Stimulated activated CD4-positive, alpha-beta T cell treated with anti-CD3 and anti-CD28 coated beads, Interleukin-4, amount 100 ng/mL, for 48 hours (primary cell): ENCODE data around the gene KATNBL1.
"Not testable (repeated sequence)": the region's sequence is repeated elsewhere in the genome, so short reads cannot be mapped to it uniquely, and the experiment has no call there.

Experiments
- DNase-seq, 2 donors: peaks; one replicate each; pipeline ENCODE4 v3.0.0-alpha.2; 2020; ENCODE audit warnings: low read depth in 2 of 2

The KATNBL1 gene

DNA sequence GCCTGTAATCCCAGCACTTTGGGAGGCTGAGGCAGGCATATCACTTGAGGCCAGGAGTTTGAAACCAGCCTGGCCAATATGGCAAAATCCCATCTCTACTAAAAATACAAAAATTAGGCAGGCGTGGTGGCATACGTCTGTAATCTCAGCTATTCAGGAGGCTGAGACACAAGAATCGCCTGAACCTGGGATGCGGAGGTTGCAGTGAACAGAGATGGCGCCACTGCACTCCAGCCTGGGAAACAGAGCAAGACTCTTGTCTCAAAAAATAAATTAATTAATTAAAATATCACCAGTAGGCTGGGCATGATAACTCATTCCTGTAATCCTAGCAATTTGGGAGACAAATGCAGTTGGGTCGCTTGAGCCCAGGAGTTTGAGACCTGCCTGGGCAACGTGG lies 16.6 kb downstream of the KATNBL1 start:
- not testable (repeated sequence) for DNase-seq

DNA sequence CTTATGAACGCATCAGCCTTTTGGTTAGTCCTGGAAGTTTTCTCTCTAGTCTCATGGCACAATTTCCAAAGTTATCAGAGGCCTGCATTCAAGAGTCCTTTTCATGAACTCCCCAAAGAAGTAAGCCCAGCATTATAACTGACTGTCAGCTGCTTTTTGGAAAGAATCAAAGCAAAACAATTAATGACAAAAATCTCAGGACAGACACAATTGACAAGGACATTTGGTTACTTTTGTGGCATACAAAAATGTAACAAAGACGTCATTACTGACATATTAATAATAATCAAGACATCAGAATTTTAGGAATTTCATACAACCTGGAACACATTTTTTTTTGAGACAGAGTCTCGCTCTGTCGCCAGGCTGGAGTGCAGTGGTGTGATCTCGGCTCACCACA lies 21.2 kb downstream of the KATNBL1 start:
- no peak for DNase-seq

DNA sequence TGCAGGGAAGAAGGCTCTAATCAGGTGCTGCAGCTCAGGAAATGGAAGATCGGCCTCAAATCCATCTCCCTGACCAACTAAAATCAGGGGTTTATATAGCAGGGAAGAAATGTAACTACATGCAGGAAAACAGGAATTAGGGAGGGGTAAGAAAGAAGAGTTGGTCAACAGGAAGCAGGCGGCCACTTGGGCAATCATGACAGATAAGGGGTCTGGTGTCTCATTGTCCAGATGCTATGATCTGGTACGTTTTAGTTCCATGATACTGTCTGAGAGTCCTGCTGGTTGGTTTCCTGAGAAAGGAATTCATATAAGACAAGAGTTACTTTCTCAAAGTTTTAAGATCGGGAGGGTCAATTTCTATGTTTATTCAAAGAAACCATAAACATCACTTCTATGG lies 24.2 kb downstream of the KATNBL1 start:
- no peak for DNase-seq

DNA sequence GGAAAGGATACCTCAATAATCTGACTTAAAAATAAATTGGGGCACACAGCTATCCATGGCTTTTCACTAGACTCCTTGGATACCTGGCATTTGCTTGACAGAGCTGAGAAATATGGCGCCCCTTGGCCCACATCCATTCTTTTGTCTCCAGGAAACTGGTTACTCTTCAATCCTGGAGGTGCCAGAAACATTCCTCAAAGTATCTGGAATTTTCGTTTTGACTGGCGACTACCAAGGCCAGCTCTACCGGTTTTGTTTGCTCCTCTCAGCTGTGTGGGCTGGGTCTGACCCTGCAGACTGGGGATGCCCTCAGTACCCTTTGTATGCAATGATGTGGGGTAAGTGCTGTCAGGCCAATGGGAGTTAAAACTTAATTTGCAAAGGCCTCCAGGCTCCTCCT lies 27.0 kb downstream of the KATNBL1 start:
- DNase-seq: no peak

DNA sequence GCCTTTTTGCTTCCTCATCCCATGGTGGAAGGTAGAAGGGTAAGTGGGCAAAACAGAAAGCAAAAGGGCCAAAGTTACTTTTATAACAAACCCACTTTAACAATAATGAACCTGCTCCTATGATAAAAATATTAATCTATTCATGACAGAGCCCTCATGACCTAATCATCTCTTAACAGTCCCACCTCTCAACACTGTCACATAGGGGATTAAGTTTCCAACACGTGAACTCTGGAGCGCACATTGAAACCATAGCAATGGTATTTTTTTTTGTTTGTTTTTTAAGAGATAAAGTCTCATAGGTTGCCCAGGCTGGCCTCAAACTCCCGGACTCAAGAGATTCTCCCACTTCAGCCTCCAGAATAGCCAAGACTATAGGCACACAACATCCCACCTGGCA lies 30.7 kb downstream of the KATNBL1 start:
- no peak for DNase-seq

DNA sequence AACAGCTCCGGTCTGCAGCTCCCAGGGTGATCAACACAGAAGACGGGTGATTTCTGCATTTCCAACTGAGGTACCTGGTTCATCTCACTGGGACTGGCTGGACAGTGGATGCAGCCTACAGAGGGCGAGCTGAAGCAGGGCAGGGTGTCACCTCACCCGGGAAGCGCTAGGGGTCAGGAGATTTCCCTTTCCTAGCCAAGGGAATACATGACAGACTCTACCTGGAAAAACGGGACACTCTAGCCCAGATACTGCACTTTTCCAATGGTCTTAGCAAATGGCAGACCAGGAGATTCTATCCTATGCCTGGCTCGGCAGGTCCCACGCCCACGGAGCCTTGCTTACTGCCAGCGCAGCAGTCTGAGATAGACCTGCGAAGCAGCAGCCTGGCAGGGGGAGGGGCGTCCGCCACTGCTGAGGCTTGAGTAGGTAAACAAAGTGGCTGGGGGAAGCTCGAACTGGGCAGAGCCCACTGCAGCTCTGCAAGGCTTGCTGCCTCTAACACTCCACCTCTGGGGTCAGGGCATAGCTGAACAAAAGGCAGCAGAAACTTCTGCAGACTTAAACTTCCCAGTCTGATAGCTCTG lies 43.8 kb downstream of the KATNBL1 start:
- DNase-seq: not testable (repeated sequence)

DNA sequence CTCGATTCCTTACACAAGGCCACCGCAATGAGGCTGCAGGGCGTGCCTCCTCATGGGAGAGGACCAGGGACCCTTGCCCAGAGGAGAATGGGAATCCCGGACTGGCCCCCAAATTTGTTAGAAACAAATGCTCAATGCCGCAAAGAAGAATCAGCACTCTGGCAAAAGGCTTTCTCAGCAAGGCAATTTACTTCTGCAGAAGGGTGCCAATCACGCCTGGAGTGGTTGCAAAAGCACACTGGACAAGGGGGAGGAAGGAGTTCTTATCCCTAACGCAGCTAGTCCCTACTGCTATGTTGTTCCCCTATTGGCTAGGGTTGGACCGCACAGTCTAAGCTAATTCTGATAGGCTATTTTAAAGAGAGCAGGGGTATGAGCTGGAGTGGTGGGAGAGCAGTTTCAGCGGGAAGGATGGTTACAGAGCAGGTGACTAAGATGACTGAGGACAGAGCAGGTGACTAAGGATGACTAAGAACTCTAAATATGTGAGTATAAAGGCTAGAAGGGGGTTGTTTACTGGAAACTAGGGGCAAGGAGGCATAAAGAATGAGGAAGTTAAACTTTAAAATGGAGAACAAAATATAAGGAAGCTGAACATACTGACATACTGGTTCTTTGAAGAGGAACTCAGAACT lies 48.5 kb downstream of the KATNBL1 start:
- DNase-seq: no peak

DNA sequence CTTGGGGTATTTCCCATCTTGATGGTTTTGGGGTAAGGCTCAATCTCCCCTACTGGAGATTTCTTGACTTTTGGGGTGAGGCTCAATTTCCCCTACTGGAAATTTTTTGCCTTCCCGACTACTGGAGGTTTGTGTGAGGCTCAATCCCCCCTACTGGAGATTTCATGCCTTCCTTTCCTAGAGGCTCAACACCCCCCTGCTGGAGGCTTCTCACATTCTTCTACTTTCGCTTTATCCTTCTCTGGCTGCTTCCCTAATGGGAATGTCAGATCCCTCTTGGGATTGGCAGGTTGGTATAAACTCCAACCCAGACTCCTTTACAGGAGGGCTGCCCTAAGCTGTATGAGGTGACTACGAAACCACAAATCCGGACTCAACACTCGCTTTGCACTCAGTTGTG lies 49.2 kb downstream of the KATNBL1 start:
- DNase-seq: no peak

DNA sequence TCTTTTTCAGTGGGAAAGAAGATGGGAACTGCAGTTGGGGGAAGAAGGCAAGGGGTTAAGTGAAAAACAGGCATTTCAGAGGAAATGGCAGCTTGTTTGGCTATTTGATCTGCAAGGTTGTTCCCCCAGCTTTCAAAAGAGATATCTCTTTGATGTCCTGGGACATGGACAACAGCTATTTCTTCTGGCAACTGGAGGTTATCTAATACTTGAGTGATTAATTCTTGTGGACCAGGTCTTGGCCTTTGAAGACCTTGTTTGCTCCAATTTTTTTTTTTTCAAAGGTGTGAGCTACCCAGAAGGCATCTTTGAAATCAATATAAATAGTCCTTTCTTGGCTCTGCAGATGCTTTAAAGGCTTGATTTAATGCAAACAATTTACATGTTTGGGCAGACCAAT lies 51.5 kb downstream of the KATNBL1 start:
- DNase-seq: no peak

DNA sequence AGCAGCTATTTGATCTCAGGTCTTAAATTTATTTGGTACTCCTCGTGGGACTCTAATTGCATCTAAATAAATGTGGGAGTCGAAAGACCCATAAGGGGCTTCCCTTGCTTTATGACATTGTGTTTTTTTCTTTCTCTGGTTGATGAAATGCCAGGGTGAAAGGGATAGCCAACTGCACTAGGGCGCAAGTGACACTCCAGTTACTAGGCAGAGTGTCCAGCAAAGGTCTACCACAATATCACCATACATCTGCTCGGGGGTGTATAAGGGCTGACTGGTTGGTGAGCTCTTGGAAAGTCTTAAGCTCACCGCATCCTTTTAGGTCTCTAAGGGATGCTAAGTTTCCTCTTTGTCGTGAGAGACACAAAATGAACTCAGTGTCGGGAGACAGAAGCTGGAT lies 54.0 kb downstream of the KATNBL1 start:
- DNase-seq: no peak

DNA sequence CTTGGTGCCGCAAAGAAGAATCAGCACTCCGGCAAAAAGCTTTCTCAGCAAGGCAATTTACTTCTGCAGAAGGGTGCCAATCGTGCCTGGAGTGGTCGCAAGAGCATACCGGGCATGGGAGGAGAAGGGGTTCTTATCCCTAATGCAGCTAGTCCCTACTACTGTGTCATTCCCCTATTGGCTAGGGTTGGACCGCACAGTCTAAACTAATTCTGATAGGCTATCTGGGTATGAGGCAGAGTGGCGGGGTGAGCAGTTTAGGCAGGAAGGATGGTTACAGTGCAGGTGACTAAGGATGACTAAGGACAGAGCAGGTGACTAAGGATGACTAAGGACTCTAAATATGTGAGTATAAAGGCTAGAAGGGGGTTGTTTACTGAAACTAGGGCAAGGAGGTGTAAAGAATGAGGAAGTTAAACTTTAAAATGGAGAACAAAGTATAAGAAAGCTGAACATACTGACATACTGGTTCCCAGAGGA lies 55.1 kb downstream of the KATNBL1 start:
- DNase-seq: no peak

DNA sequence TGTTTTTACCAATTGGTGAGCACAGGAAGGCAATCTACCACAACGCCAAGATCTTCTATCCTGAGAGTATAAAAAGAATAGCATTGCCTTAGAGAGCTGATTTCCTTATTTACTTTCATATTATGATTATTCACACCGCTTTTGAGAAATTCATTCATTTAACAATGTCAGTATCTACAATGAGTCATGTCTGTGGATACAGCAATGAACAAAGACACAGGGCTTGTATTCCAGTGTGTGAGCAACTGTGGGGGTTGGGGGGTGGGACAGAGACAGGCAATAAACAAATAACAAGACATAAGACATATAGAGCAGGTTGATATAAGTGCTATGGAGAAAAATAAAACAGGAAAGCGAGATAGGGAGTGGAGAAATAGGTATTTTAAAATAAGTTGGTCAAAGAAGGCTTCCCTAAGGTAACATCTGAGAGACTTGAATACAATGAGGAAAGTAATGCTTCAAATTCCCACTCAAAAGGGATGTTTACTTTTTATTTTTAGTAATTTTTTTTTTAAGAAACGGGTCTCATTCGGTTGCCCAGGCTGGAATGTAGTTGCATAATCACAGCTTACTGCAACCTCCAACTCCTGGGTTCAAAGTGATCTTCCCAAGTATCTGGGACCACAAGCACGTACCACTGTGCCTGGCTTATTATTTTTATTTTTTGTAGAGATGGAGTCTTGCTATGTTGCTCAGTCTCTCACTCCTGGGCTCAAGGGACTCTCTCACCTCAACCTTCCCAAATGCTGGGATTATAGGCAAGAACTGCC lies 62.3 kb downstream of the KATNBL1 start:
- DNase-seq: no peak

DNA sequence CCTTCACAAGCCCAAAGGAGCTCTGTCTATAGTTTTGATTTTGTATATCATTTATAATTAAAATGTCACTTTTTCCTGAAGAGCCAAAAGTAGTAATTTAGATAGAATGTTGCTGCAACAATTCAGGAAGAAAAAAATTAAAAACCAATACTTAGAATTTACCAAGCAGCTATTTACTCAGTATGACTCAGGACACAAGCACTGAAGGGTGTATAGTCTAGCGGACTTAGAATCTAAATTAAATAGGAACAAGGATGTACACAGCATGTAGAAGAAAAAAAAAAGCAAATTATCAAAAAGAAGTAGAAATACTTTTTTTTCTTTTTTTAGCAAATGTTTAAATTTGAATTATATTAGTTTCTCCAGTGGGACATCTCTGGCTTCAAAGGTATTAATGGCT lies 76.4 kb downstream of the KATNBL1 start:
- no peak for DNase-seq

DNA sequence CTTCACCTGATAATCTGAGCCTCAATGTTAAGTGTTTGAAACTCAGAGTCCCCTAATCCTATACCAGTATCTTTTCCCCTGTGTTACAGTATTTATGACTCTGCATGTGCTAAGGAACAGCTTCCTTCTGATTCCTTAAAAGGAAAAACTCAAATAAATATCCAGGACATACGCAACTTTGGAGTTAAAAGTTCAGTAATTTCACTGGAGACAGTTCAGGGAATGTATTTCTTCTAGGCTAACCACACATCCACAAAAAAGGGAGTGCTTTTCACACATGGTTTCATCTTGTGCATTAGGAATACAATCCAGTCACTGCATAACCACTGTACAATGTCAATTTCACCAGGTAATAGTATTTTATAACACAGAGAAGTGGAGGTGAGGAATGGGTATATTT lies 77.0 kb downstream of the KATNBL1 start:
- DNase-seq: no peak

DNA sequence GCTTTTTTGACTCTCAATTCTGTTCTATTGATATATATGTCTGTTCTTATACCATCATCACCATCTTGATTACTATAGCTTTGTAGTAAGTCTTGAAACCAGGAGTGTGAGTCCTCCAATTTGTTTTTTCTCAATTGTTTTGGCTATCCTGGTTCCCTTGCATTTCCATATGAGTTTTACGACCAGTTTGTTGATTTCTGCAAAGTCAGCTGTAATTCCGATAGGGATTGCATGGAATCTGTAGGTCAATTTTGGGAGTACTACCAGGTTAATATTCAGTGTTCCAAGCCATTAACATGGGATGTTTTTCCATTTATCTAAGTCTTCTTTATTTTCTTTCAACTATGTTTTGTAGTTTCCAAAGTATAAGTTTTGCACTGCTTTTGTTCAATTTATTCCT lies 81.0 kb downstream of the KATNBL1 start:
- no peak for DNase-seq

DNA sequence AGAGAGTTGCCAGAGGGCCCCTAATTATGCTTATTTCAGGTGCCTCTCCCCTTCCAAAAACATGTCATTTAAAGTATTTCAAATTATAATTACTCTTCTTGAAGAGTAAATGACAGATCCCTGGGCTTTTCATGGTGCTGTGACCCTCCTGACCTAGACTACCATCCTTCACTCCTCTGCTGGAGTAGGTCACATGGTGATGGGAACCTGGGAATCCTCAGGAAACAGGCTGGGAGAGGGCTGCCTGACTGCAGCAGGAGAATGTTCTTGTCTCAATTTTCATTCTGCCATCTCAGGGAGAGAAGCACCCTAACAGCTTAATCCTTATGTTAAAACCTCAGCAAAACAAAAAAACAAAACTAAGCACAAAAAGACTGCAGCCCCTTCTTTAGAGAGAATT lies 83.4 kb downstream of the KATNBL1 start:
- DNase-seq: no peak

DNA sequence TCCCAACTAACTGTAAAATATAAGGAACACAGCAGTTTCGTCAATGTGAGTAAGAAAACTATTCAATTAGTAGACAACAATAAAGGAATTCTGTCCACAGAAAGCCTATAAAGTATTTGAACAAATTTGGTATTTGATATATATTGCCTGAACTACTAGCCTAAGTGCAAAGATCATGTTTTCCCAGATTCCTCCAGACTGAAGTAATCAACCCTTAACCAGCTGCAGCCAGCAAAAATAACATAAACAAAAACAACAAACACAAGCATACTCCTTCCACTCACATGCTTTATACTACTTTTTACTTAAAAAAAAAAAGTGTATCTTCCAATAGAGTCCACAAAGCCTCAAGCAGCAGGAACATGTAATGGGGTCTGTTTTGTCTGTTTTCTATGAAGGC lies 84.0 kb downstream of the KATNBL1 start:
- DNase-seq: no peak

DNA sequence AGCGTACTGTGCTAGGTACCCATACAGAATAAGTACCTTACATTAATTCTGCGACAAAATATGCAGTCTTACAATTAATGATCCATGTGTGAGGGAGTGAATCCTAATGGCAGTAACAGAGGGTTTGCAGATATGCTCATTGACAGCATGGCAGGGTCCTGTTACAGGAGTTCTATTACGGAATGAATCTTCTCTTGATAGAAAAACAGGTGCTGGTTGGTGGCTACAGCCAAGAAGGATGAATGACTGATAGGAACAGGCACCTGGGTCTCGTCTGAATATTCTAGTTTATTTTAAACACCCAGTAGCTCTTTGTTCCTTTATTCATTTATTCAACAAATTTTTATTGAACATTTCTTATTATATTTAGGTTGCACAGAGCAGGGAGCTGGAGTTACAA lies 85.2 kb downstream of the KATNBL1 start:
- DNase-seq: no peak

DNA sequence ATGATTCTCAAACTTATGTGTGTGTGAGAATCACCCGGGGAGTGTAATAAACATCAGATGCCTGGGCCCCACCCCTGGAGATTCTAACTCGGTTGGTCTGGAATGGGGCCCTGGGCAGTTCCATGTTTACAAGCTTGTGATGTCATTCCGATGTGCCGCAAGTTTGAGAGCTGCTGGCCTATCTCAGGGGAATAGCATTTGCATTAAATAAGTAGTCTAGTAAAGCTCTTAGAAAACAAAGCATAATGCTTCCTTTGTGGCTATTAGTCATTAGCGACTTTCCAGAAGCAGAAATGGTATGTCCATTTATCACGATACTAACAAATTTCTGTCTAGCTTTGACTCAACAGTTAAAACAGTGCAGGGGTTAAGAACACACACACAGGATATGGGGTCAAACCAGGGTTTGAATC lies 87.1 kb downstream of the KATNBL1 start:
- DNase-seq: no peak

DNA sequence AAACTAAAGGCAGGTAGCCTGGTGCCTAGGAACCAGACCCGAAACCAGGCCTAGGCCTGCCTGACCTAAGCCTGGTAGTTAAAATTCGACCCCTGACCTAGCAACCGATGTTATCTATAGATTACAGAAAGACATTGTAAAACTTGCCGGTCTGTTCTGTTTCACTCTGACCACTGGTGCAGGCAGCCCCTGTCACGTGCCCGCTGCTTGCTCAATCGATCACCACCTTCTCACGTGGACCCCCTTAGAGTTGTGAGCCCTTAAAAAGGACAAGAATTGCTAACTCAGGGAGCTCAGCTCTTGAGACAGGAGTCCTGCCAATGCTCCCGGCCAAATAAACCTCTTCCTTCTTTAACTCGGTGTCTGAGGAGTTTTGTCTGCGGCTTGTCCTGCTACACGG lies 88.1 kb downstream of the KATNBL1 start:
- DNase-seq: not testable (repeated sequence)

DNA sequence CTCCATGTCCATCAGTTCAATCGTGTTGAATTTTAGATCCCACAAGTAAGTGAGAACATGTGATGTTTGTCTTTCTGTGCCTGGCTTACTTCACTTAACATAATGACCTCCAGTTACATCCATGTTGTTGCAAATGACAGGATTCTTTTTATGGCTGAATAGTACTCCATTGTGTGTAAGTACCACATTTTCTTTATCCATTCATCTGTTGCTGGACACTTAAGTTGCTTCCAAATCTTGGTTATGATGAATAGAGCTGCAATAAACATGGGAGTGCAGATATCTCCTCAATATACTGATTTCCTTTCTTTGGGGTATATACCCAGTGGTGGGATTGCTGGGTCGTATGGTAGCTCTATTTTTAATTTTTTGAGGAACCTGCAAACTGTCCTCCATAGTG lies 89.5 kb downstream of the KATNBL1 start:
- not testable (repeated sequence) for DNase-seq

DNA sequence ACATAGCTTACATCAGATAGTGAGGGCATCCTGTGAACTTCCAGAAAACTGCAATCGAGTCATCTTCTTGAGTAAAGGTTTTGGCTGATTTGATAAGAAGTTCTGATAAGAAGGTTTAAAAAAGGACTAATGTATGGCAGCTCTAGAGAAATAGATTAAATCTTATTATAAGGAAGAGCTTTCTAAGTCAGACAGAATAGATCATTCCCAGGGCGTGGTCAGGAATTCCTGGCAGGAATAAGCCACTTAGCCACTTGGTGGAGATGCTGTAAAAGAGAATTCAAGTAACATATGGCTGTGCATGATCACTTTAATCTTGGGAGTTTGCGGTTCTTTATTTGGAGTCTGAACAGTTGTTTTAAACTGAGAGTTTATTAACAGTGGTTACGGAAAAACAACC lies 90.6 kb downstream of the KATNBL1 start:
- DNase-seq: no peak

DNA sequence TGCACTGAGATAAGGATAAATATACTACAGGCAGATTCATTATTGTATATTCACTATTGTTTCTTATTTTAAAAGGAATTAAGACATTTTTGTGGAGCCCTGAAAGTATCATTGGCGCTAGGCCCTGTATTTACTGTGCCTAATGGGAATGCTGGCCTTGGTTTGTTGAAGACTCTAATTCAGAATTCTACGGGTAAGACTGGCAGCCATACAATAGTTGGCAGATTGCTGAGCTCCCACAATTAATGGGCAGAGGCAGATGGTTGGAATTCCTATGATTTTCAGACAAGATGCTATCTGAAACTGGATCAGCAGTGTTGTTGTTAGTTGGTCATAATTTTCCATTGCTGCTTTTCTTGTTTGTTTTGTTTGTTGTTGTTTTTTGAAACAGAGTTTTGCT lies 93.3 kb downstream of the KATNBL1 start:
- DNase-seq: no peak
